HG02870 (cell line): Measurements from ENCODE around the gene SLC28A1.
"Not testable (repeated sequence)": the region's sequence is repeated elsewhere in the genome, so short reads cannot be mapped to it uniquely, and the experiment has no call there.

Experiments used
- ATAC-seq: cut with Tn5 transposase; IDR thresholded peaks from one replicate; pipeline ENCODE4 v1.9.1; 2021; ENCODE audit warnings: mild to moderate bottlenecking, moderate library complexity; ENCODE audit not compliant: unreplicated experiment

SLC28A1 gene

DNA sequence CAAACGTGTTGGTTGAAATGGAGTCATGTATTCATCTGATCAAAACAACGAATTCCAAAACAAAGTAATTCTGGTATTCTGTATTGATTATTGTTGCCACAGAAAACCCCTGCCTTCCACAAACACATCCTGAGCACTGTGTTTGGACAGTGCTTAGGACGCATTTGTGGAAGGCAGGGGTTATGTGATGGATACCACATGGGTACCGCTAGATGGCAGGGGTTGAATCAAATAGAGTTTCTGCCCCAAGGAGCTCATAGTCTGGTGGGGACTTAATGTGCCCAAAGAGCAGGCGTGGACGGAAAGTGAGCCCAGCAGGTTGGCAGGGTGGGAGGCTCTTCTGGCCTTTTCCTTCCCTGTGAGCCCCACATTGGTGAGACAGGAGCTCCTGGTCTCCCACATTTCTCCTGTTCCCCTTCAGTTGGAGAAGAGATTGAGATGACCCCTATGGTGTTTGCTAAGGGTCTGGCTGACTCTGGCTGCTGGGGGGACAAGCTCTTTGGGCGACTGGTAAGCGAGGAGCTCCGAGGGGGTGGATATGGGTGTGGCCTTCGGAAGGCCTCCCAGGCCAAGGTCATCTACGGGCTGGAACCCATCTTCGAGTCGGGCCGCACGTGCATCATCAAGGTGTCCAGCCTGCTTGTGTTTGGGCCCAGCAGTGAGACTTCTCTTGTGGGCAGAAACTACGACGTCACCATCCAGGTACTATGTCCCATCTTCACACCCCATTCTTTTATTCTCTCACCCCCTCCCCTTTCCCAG lies 22.1 kb upstream of the SLC28A1 start:
- ATAC-seq: no peak

DNA sequence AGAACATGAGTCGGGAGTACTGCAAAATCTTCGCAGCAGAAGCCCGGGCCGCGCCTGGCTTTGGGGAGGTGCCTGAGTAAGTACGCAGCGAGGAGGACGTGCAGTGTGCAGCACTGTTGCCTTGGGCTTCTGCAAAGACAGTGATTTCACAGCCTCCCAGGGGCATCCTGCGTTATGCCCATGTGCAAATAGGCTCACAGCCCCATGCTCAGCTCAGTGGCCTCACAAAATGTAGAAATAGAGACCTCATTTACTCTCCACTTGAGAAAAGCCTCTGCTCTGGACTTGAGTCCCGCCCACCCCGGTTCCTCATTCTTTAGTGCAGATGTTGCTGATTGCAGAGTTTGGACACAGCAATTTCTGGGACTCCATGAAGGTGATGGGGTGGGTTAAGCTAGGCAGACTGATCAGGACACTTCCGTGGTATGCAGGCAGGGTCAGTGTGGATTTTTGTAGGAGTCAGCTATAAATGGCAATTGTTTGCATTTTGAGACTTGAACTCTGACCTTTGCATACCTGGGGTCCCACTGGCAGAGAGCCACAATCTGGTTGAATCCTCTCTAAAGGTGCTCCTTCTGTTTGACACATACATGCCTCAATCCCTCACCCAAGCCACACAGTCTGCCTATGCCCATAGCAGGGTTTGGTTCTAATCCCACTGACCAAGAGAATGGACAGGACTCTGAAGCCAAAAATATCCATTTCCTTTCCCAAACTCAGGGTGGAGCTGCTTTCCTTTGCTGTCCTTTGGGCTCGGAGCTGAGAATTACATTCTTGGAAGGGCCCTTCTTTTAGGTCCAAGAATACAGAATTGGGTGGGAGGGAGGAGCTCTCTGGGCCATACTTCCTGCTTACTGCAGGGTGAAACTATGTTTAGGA lies 20.7 kb upstream of the SLC28A1 start:
- no peak for ATAC-seq

DNA sequence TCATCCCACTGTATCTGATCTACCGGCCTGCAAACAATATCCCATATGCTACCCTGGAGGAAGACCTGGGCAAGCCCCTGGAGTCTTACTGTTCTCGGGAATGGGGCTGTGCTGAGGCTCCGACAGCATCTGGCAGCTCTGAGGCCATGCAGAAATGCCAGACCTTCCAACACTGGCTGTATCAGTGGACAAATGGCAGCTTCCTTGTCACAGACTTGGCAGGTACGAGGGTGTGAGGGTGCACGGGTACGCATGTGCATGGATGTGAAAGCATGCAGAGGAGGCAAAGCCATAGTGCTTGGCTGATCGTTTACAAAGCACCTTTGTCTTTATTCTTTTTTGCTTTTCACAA lies 20.0 kb upstream of the SLC28A1 start:
- ATAC-seq: no peak

DNA sequence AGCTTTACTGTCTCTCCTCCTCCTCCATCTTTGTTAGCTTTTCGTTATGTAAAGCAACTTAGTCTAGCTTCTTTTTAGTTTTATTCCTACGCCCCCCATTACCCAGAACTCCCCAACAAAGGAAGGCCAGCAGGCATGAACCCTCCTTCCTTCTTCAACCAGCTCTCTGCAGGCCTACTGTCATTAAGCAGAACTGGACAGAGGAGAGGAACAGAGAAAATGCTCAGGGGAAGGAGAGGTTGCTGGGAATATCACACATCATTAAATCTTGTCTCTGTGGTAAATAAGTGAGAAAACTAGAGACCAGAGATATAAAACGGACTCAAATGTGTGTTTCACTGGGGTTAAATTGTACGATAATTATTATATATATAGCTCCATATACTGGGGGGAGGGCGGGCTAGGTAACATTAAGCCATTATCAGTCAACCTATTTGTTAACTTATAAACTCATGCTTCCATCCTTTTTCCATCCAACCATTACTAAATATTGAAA lies 19.3 kb upstream of the SLC28A1 start:
- no peak for ATAC-seq

DNA sequence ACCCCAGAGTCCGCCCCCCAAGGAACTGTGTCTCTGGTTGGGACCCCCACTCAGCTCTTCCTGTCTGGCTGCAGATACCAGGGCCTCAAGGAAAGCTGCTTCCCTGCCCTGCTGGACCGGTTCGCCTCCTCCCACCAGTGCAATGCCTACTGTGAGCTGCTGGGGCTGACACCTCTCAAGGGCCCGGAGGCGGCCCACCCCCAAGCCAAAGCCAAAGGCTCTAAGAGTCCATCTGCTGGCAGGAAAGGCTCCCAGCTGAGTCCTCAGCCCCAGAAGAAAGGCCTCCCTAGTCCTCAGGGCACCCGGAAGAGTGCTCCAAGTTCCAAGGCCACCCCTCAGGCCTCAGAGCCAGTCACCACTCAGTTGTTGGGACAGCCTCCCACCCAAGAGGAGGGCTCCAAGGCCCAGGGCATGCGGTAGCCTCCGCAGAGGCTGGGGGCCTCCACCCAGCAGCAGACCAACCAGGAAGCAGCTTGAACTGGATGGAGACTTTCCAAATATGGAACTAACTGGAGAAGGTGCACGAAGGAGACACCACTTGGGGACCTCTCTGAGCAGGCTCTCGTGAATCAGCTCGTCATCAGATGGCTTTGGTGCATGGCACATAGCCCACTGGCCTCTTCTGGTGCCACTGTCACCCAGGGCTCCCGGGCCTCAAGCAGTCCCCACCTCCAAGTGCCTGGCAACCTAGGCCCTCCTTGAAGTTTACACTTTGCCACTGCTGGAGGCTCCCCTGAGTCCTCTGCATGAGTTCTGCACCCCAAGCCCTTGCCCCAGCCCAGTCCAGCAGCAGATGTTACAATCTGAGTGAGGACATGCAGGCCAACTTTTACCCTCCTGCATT lies 16.2 kb upstream of the SLC28A1 start:
- ATAC-seq: no peak

DNA sequence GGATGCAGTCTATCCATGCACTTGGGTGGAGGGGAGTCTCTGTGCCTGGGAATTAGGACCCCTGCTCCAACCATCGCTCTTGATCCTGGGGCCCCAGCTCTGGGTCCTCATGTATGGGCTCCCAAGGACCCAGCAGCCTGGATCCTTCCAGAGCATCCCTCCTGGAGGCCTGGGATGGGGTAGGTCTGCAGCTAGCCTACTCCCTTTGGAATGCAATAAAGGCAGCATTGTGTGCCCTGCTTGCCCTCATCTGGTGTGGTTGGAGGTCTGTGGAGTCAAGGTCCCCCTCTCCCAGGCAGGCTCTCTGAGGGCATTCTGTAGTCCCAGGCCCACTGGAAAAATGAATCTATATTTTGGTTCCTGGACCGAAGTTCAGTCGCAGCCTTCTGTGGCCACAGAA lies 15.0 kb upstream of the SLC28A1 start:
- ATAC-seq: no peak

DNA sequence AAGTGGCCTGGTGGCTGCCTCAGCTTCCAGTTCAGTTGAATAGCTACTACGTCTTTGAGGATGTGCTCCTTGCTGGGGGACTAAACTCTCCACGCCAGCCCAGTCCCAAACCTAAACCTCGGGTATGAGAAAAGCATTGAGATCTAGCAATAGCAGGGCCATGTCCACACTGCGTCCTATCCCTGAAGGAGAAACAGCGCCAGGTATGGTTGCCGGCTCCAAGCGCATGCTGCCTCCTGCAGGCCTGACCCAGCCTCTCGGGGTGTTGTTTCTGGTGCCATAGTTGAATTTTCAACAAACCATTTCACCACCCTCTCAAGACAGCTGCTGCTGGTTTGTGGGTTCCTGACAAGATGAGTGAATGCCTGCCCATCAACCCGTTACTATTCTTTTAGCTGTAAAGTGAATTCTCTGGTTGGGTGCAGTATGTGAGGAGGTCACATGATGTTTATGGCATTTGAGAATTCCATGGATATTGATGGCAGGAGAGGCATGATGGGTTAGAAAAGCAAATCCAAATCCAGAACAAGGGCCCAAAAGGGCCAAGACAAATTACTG lies 13.0 kb upstream of the SLC28A1 start:
- no peak for ATAC-seq

DNA sequence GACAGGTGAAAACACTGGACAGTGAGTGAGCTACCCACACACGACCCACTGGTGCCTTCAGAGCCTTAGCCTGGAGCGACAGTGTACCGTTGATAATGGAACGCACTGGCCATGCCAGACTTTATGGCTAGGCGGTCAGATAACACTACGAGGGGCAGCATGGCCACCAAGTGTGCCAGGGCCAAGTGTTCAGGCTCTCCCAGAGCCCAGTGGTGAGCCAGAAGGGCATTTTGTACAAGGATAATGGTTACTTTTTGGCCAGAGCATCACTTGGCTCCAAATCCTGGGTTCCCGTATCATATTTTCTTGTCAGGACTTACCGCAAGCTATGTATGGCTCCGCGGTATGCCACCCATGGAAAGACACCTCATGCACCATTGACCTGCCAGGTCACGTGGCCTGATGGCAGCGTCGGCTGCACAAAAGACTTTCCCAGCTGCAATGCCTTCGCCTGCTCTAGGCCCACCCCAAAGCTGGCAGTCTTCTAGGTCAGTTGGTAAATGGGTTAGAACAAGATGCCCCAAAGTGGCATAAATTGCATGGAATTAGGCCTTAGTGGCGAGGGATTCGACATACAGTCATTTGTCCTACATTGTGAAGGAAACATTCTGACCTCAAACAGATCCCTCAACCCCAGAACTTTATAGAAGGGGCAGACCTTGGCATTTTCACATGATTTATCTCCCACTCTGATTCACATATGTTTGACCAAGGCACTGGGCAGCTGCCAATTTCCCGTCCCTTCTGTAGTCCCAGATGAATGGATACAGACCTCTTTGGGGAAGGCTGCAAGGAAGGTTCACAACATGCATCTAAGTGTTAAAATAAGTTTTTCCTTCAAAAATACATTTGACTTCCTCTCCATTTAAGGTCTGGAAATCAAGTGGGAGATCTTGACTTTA lies 12.2 kb upstream of the SLC28A1 start:
- no peak for ATAC-seq

DNA sequence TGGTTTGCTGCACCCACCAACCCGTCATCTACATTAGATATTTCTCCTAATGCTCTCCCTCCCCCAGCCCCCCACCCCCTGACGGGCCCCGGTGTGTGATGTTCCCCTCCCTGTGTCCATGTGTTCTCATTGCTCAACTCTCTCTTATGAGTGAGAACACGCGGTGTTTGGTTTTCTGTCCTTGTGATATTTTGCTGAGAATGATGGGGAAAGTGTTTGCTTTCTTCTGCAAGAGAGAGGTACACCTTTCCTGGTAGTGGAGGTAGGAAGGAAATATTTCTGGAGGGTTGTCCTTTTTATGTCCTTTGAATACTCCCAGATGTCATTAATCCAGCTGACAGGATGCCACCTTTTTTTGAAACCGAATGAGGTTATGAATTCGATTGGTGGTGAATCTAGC lies 10.5 kb upstream of the SLC28A1 start:
- ATAC-seq: no peak

DNA sequence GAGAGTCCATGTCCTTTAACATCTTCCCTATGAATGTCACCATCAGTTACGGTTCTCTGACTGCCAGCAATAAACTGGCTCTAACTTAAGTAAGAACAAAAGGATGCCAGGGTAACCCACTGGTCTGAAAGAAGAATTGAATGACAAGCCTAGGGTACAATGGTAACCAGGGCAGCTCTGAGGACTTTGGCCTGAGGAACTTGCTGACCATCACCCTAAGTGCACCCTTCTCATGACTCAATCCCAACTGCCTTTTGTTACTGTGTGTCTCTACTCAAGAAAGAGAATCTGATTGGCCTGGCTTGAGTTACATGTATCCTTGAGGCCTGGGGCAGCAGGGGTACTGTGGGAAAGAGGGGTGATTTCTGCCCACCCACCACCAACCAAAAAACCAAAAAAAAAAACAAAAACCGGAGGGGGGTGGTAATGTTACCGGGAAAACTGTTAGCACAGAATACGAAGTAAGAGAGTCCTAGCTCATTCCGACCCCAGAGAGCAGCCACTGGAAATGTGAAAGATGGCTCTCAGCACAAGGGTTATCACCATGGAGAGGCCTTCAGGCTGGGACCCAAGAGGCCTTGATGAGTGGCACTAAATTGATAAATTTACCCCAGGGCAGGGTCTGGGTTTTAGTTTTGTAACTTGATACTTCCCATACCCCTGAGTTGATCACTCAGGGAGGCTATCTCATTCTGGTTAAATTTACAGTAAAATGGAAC lies 9.3 kb upstream of the SLC28A1 start:
- ATAC-seq: no peak

DNA sequence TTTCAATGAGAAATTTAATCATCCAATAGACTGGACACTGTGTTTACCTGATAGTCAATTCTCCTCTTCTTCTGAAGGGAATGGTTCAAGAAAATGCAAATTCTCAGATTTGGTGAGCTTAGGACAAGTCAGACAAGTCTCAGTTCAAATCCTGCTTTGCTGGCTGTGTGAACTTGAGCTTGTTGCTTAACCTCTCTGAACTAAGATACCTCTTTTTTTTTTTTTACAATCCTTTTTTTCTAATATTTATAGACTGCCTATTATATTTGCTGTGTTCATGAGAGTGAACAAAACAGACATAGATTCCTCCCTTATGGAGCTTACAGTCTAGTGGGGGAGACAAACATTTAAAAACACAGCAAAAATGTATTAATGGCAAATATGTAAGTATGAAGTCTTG lies 8.2 kb upstream of the SLC28A1 start:
- ATAC-seq: no peak

DNA sequence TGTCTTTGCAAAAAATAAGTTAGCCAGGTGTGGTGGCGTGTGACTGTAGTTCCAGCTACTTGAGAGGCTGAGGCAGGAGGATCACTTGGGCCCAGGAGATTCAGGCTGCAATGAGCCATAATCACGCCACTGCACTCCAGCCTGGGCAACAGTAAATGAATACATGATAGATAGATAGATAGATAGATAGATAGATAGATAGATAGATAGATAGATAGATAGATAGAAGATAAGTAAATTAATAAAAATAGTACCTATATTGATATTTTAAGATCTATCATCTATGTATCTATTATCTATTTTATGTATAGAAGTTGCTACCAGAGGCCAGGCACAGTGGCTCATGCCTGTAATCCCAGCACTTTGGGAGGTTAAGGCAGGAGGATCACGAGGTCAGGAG lies 6.8 kb upstream of the SLC28A1 start:
- not testable (repeated sequence) for ATAC-seq

DNA sequence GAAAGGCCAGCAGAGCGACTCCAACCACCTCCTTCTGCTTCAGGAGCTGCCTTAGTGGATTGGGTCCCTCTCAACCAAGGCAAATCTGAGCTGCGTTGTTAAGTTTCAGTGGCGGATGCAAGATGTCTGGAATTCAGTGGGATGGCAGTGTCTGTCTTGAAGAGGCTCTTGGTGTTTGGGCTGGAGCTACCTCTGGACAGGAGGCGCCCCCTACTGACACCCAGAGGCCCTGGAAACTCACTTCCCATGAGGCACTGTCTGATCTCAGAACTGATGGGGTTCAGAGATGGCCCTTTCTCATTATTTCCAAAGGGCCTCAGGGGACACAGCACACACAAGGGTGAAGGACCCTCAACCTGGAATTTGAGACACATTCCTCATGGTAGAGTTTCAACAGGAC lies 6.0 kb upstream of the SLC28A1 start:
- no peak for ATAC-seq

DNA sequence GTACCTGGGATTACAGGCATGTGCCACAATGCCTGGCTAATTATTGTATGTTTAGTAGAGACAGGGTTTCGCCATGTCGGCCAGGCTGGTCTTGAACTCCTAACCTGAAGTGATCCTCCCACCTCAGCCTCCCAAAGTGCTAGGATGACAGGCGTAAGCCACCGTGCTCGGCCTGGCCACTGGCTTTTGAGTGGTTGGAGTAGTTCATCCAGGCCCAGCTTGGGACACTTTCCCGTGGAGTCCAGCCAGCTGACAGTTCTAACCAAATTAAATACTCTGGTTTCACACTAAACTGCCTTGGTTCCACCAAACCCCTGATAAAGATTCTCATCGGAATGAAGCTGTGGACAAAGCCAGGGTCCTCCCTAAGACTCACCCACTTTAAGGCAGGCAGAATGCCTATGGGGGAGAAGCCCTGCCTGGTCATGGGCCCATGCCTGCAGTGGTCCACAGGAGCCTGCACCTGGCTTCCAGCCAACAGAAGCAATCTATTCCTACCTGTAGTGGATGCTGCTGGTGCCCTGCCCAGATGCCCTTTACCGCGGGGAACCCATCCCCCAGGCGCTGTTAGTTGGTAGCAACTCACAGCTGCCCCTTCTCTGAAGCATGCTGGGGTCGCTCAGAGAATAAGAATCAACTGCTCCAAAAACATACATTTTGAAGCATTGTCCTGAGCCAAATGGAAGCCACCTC lies 5.2 kb upstream of the SLC28A1 start:
- no peak for ATAC-seq

DNA sequence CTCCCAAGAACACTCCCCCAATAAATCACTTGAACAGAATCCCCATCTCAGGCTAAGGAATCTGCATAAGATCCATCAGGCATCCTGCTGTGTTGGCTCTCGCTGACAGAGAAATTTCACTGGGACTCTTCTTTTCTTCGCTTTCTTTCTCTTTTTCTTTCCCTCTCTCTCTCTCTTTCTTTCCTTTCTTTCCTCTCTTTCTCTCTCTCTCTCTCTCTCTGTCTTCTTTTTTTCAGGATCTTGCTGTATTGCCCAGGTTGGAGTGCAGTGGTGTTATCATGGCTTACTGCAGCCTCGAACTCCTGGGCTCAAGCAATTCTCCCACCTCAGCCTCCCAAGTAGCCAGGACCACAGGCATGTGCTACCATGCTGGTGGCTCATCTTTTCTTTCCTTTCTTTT lies 4.5 kb upstream of the SLC28A1 start:
- ATAC-seq: no peak

DNA sequence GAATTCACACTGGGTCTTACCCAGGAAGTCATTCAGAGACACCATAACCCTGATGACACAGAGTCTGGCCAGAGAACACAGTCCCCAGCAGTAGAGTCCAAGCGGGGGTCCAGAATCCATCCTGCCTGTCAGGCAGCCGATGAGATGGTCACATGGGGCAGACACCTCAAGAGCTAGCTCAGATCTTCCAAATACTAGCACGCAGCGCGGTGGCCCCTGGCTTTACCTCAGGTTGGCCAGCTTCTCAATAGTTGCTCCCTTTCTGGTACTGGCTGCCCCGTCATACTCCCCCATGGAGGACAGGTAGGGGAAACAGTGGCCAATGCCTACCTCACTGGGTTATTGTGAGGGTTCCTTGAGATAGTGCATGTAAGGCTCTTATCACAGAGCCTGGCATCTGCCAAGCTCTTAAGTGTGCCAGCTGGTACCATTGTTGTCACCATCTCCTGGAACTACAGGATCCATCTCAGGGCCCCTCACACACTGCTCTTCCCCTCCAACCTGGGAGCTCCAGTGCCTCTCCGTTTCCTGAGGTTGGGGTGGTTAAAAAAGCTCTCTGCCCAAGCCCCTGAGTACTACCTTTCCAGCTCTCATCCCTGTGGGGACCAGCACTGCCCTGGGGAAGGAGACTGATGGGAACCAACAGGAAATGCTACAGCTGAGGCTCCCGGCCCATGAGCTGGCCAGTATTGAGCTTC lies 3.5 kb upstream of the SLC28A1 start:
- ATAC-seq: no peak

DNA sequence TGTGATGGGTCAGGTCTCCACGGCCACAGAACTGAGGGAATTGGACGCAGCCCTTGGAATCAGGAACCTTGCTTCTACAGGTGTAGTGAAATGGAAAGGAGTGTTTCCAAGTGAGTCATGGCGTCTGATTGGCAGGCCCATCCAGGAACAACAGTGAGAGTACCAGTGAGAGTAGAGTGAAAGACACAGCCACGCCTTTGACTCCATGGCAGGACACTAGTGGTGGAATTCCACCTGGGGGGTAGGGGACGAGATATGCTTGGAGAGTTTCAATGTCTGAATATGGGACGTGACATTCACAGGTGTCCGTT lies 3.0 kb upstream of the SLC28A1 start:
- ATAC-seq: no peak

DNA sequence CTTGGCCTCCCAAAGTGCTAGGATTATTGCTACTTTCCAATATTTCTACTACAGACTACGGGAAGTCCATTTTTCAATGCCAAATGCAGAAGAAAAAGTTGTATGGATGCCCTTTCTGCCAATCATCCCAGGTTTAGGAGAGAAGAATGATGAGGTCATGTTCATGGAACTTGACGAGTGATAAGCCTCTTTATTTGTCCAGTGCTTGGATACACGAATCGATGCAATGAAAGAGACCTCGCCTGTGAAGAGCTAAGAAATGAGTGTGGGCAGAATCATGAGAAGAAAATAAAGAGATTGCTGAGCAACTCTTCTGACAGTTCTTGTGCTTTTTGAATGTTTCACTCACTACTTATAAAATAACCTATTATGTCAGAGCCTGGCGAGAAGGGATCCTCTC lies 996 bp upstream of the SLC28A1 start:
- ATAC-seq: no peak
